ENCODE data around the gene PARD3.
"Not testable (repeated sequence)": the region's sequence is repeated elsewhere in the genome, so short reads cannot be mapped to it uniquely, and the experiment has no call there.

- TF ChIP-seq CTCF (IDR thresholded peaks at IDR 0.05; ENCODE audit: borderline replicate concordance, extremely low read depth, low read length, poor library complexity, severe bottlenecking); EZH2 (IDR thresholded peaks at IDR 0.05; ENCODE audit: borderline replicate concordance, low read depth, low read length, severe bottlenecking): not testable (repeated sequence)
These were observed 74.0 kb downstream of the PARD3 start for GRCh38 chr10:34741087-34741486.
